ENCODE results near the gene TCF4.

DNA sequence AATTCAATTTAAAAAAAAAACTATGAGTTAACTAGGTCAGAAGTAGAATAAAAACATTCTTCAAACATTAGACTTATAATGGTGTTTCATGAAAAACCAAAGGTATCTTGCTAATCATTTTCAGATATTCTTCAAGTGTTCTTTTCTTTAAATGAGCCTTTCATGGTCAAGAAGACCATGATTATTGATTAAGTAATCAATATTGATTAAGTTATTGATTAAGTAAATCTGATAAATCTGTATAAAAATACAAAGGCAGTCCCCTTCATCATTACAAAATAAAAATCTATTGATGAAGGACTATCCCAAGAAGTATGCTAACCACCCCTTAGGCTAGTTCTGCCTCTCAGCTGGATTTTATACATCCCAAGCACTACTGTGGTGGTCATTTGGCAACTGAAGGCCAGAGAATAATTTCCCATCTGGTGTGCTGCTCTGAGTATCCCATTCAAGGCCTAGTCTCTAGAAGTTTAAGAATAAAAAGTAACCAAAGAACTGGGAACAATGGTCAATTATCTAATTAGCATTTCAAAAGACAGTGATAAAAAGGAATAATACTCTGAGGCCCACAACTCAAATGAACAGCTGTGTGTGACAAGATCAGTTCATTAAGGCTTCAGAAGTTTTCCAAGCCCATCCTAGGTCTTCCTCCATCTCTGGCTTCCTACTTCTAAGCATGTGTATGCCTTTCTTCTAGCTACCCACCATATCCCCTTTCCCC is 63.5 kb downstream of the TCF4 start:
- no peak for TF ChIP-seq ELF4 (IDR thresholded peaks at IDR 0.05)
- TF ChIP-seq, protein P1, sequence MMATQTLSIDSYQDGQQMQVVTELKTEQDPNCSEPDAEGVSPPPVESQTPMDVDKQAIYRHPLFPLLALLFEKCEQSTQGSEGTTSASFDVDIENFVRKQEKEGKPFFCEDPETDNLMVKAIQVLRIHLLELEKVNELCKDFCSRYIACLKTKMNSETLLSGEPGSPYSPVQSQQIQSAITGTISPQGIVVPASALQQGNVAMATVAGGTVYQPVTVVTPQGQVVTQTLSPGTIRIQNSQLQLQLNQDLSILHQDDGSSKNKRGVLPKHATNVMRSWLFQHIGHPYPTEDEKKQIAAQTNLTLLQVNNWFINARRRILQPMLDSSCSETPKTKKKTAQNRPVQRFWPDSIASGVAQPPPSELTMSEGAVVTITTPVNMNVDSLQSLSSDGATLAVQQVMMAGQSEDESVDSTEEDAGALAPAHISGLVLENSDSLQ (IDR thresholded peaks at IDR 0.05): no peak
- no peak for TF ChIP-seq ZNF384 (IDR thresholded peaks at IDR 0.05)
- no peak for TF ChIP-seq HDGF (IDR thresholded peaks at IDR 0.05; ENCODE audit: borderline replicate concordance)
- TF ChIP-seq SP1 (IDR thresholded peaks at IDR 0.05): no peak
- TF ChIP-seq ARNT (IDR thresholded peaks at IDR 0.05): no peak
- no peak for TF ChIP-seq L3MBTL2 (conservative IDR thresholded peaks at IDR 0.05)

All from HEK293T (cell line).